Pancreas (tissue), 10 donors: ENCODE data around the gene TMED7. TPM values are rescaled to one million over a fixed set of nuclear protein-coding genes. Genes with fewer than 3 reads are reported as not detected.

ENCODE experiments used
- ATAC-seq, 4 donors: fragments of 200-7000 bp; cut with Tn5 transposase; one replicate each; pipeline versions ENCODE4 v1.8.0 to v1.9.1; 2020; ENCODE audit warnings: mild to moderate bottlenecking in 4 of 4, moderate library complexity in 4 of 4
- DNase-seq, 6 donors: peaks; one replicate each; pipeline ENCODE4 v3.0.0-alpha.2; 2020
- FAIRE-seq: peaks from 2 replicates; lab custom pipeline; 2012; peaks lifted over from hg19 to GRCh38; lab: Jason Lieb, UNC
- H3K27ac ChIP-seq, 4 donors: fragments of 200-600 bp; sonication (generic); 1 replicate in 3 of 4; 2 replicates in 1 of 4; pipeline versions ENCODE4 v1.5.0 to v1.8.0; 2020
- H3K27me3 ChIP-seq, 4 donors: fragments of 200-600 bp; one replicate each; pipeline ENCODE4 v1.8.0; 2021
- H3K36me3 ChIP-seq, 3 donors: fragments of 200-600 bp; sonication (generic) in 1 of 3; one replicate each; pipeline versions ENCODE4 v1.5.0 to v1.8.0; 2020 to 2021
- H3K4me1 ChIP-seq, 3 donors: fragments of 200-600 bp; one replicate each; pipeline ENCODE4 v1.8.0; 2021
- H3K4me3 ChIP-seq, 4 donors: fragments of 200-600 bp; sonication (generic) in 2 of 4; one replicate each; pipeline versions ENCODE4 v1.5.0 to v1.8.0; 2020 to 2021
- H3K9me3 ChIP-seq, 4 donors: fragments of 200-600 bp; one replicate each; pipeline ENCODE4 v1.8.0; 2021
- WGBS, 2 donors: extraction: QIAGEN DNeasy Blood & Tissue Kit; methylation state at CpG; one replicate each; pipeline ENCODE4 v1.1.7; 2013; 5-methylcytosine and 5-hydroxymethylcytosine counted together
- intact Hi-C, 3 donors: fragments of 100-400 bp; cut with DNase I; formaldehyde crosslinking; loops; one replicate each; pipeline versions ENCODE4 v1.11.1 to v1.14.2; 2022
- polyA plus RNA-seq, 2 donors: library from polyadenylated mRNA; stranded (reverse); fragments of 200-250 nt; gene quantifications; one replicate each; pipeline ENCODE4 v1.2.3, GENCODE V29; 2013
- total RNA-seq, 6 donors: library from RNA; stranded (reverse); fragmentation: NEBNext Ultra II Directional in 4 of 6; extraction: Animal tissue kit (Norgen Biotek cat#: 25700) in 4 of 6; gene quantifications; one replicate each; pipeline versions ENCODE4 v1.2.1 to v1.2.4, GENCODE V29; 2021 to 2023
- TF ChIP-seq, protein P1 (sequence below), 4 donors: fragments of 200-600 bp; sonication (generic) in 3 of 4; IDR thresholded peaks; one replicate each; pipeline versions ENCODE4 v1.5.0 to v1.8.0; 2021; ENCODE audit warnings: antibody characterized with exemption in 4 of 4
- donor health status: healthy with polysubstance abuse.
- donor health status: DM: no; HTN: no; CAD: no; lungs with moderate emphysema.
- donor health status: DM: no; HTN: no; CAD: no.
- donor health status: control.
- donor health status: control.
- donor health status: Bipolar disorder and iron deficiency.
- donor health status: DM: yes; HTN: yes; CAD: no.
- donor health status: DM: no; HTN: no; CAD: no.
- donor health status: DM: no; HTN: no; CAD: no.
- donor health status: DM: yes; HTN: yes; CAD: no.

Gene TMED7
- total and polyA plus RNA-seq, 8 donors: 8.2 to 71.3 (median 51.2) TPM

GRCh38 chr5:115594128-115595047 lies 31.4 kb downstream of the TMED7 start:
- H3K27ac ChIP-seq: no peak overlapping the region
- no peak for DNase-seq

GRCh38 chr5:115589043-115589442 lies 36.8 kb downstream of the TMED7 start:
- H3K9me3 ChIP-seq: no peaks in the 10 kb centered on the region
- whole genome bisulfite sequencing, 2 donors: 38 to 42% methylated on average over 3 of the region's 3 CpGs
- peaks cover 0 to 5% (median 3%) of the 10 kb centered on the region in 3 donors for H3K4me1 ChIP-seq
- no peak for DNase-seq
- no peak for FAIRE-seq
- TF ChIP-seq, protein P1, sequence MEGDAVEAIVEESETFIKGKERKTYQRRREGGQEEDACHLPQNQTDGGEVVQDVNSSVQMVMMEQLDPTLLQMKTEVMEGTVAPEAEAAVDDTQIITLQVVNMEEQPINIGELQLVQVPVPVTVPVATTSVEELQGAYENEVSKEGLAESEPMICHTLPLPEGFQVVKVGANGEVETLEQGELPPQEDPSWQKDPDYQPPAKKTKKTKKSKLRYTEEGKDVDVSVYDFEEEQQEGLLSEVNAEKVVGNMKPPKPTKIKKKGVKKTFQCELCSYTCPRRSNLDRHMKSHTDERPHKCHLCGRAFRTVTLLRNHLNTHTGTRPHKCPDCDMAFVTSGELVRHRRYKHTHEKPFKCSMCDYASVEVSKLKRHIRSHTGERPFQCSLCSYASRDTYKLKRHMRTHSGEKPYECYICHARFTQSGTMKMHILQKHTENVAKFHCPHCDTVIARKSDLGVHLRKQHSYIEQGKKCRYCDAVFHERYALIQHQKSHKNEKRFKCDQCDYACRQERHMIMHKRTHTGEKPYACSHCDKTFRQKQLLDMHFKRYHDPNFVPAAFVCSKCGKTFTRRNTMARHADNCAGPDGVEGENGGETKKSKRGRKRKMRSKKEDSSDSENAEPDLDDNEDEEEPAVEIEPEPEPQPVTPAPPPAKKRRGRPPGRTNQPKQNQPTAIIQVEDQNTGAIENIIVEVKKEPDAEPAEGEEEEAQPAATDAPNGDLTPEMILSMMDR (IDR thresholded peaks at IDR 0.05): no peak
- H3K4me3 ChIP-seq: no peak overlapping the region
- no peaks in the 10 kb centered on the region for H3K27me3 ChIP-seq
- intact Hi-C loops: loop anchor here in 1 of 3 donors (10.0 kb wide), 1 partner anchor 284 kb away; no protein-coding TSS in a partner anchor
- no peak overlapping the region for H3K27ac ChIP-seq
- peak in 3 of 4 donors; percentile 47 to 57 (median 48) for ATAC-seq
- no peaks in the 10 kb centered on the region for H3K36me3 ChIP-seq

More at GRCh38 chr5:115594128-115595047, 31.4 kb downstream of the TMED7 start:
- WGBS, 2 donors: 65 to 67% methylated on average over 2 of the region's 2 CpGs
- TF ChIP-seq, protein P1 (IDR thresholded peaks at IDR 0.05): no peak
- intact Hi-C loops: no loop called here
- Histone ChIP-seq H3K36me3 (no peaks in the 10 kb centered on the region), H3K4me3 (no peak overlapping the region), H3K9me3 (no peaks in the 10 kb centered on the region), H3K4me1 (peaks cover 0 to 2% (median under 1%) of the 10 kb centered on the region in 3 donors), H3K27me3 (no peaks in the 10 kb centered on the region)
- FAIRE-seq: no peak
- no peak for ATAC-seq

- 55 to 62% methylated on average over 4 of the region's 4 CpGs for WGBS, 2 donors
- intact Hi-C loops: loop anchor here in 1 of 3 donors (10.0 kb wide), 1 partner anchor 284 kb away; no protein-coding TSS in a partner anchor
- FAIRE-seq: no peak
- TF ChIP-seq, protein P1 (IDR thresholded peaks at IDR 0.05): no peak
- peaks cover 0 to 5% (median 3%) of the 10 kb centered on the region in 3 donors for H3K4me1 ChIP-seq
- ATAC-seq: no peak
- no peak for DNase-seq
- no peaks in the 10 kb centered on the region for H3K27me3 ChIP-seq
- no peak overlapping the region for H3K27ac ChIP-seq
- H3K36me3 ChIP-seq: no peaks in the 10 kb centered on the region
- H3K4me3 ChIP-seq: no peak overlapping the region
- no peaks in the 10 kb centered on the region for H3K9me3 ChIP-seq
Observed at GRCh38 chr5:115588640-115589039, 37.2 kb downstream of the TMED7 start.

DNA sequence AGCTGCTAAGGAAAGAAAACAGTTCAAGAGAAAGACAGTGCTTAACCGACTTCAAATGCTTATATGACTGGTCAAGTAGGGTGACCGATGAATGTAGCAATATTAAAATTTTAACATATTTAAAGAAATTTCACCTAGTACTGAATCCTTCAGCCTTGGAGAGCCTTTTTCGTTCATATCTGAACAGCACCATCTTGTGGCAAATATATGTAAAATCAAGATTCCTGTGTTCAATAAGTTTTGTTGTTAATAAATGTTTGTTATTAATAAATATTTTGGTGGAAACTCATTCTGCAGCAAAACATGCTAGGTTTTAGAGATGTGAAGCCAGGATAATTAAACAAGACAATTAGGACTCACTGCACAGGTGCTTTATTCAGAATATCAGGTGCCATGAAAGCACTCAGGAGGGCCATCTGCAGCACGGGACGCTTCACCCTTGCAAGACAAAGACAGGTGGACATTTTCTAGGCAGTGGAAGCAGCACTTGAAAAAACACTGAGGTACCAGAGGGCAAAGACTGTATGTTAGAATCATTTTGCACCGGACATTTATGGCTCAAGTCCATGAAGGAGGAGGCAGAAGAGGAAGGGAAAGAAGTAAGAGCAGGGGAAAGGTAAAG lies 39.2 kb downstream of the TMED7 start:
- FAIRE-seq (peak; percentile 81), ATAC-seq (peak in 3 of 4 donors; percentile 70 to 74 (median 71))

More for the DNA sequence above, 39.2 kb downstream of the TMED7 start:
- no peaks in the 10 kb centered on the region for H3K27me3 ChIP-seq
- H3K9me3 ChIP-seq: no peaks in the 10 kb centered on the region
- H3K4me1 ChIP-seq: peaks cover 0 to 5% (median 3%) of the 10 kb centered on the region in 3 donors
- intact Hi-C loops: loop anchor here in 1 of 3 donors (10.0 kb wide), 1 partner anchor 282 kb away; no protein-coding TSS in a partner anchor
- no peak for DNase-seq
- TF ChIP-seq, protein P1 (IDR thresholded peaks at IDR 0.05): peak; percentile 13 to 58 (median 33)
- no peaks in the 10 kb centered on the region for H3K36me3 ChIP-seq
- 39 to 41% methylated on average over 6 of the region's 6 CpGs for WGBS, 2 donors
- no peak overlapping the region for H3K27ac ChIP-seq
- H3K4me3 ChIP-seq: no peak overlapping the region
